Sigmoid colon (tissue), 4 donors: Measurements from ENCODE around the gene ASTL.

Experiments
- EP300 ChIP-seq, 4 donors: sonication (generic); formaldehyde crosslinking; IDR thresholded peaks; one replicate each; pipeline ENCODE4 v1.6.1; 2017; ENCODE audit warnings: antibody characterized with exemption in 4 of 4
- POLR2A ChIP-seq, 2 donors: fragments of 450-650 bp; IDR thresholded peaks; one replicate each; pipeline ENCODE4 v1.6.1; 2016; ENCODE audit warnings: antibody characterized with exemption in 2 of 2, mild to moderate bottlenecking in 2 of 2, moderate library complexity in 2 of 2
- POLR2AphosphoS5 ChIP-seq, 4 donors: sonication (generic); formaldehyde crosslinking; IDR thresholded peaks; one replicate each; pipeline ENCODE4 v1.6.1; 2017; ENCODE audit warnings: antibody characterized with exemption in 4 of 4
- TF ChIP-seq, protein P1 (sequence below), 4 experiments: fragments of 450-650 bp in 3 of 4; fragments of 200-600 bp in 1 of 4; IDR thresholded peaks; one replicate each; pipeline ENCODE4 v1.5.1; 2016 to 2019; ENCODE audit warnings: antibody characterized with exemption in 4 of 4, mild to moderate bottlenecking in 3 of 4, moderate library complexity in 2 of 4

GRCh38 chr2:96161898-96162297, 23.6 kb upstream of the ASTL start:
- TF ChIP-seq, protein P1, sequence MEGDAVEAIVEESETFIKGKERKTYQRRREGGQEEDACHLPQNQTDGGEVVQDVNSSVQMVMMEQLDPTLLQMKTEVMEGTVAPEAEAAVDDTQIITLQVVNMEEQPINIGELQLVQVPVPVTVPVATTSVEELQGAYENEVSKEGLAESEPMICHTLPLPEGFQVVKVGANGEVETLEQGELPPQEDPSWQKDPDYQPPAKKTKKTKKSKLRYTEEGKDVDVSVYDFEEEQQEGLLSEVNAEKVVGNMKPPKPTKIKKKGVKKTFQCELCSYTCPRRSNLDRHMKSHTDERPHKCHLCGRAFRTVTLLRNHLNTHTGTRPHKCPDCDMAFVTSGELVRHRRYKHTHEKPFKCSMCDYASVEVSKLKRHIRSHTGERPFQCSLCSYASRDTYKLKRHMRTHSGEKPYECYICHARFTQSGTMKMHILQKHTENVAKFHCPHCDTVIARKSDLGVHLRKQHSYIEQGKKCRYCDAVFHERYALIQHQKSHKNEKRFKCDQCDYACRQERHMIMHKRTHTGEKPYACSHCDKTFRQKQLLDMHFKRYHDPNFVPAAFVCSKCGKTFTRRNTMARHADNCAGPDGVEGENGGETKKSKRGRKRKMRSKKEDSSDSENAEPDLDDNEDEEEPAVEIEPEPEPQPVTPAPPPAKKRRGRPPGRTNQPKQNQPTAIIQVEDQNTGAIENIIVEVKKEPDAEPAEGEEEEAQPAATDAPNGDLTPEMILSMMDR (IDR thresholded peaks at IDR 0.05) = no peak
- TF ChIP-seq POLR2A (IDR thresholded peaks at IDR 0.05) (no peak), POLR2AphosphoS5 (IDR thresholded peaks at IDR 0.05) (no peak), EP300 (IDR thresholded peaks at IDR 0.05) (no peak)
